A204.1 (cell line): ENCODE data around the gene FAM107B.
"Not testable (repeated sequence)": the region's sequence is repeated elsewhere in the genome, so short reads cannot be mapped to it uniquely, and the experiment has no call there.

Source experiments
- FAIRE-seq: peaks from 2 replicates; lab custom pipeline; 2012; peaks lifted over from hg19 to GRCh38; lab: Jason Lieb, UNC

Gene FAM107B

DNA sequence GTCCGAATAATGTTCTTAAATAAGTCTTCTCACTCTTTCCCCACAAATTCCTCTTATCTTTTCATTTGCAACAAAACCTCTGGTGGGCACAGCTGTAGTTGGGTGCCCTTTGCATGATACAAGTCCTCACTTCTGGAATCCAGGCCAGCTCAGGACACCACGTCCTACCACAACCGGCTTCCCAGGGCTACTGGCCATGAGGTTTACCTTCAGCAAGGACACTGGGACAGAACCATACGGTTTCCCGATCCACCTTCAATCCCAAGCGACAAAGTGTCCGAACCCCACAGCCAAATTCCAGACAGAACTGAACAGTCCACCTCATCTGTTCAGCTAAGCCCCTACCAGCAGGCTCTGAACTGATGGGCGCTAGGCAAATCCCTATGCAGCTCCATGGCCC, 174.6 kb downstream of the FAM107B start:
- FAIRE-seq, result no peak

DNA sequence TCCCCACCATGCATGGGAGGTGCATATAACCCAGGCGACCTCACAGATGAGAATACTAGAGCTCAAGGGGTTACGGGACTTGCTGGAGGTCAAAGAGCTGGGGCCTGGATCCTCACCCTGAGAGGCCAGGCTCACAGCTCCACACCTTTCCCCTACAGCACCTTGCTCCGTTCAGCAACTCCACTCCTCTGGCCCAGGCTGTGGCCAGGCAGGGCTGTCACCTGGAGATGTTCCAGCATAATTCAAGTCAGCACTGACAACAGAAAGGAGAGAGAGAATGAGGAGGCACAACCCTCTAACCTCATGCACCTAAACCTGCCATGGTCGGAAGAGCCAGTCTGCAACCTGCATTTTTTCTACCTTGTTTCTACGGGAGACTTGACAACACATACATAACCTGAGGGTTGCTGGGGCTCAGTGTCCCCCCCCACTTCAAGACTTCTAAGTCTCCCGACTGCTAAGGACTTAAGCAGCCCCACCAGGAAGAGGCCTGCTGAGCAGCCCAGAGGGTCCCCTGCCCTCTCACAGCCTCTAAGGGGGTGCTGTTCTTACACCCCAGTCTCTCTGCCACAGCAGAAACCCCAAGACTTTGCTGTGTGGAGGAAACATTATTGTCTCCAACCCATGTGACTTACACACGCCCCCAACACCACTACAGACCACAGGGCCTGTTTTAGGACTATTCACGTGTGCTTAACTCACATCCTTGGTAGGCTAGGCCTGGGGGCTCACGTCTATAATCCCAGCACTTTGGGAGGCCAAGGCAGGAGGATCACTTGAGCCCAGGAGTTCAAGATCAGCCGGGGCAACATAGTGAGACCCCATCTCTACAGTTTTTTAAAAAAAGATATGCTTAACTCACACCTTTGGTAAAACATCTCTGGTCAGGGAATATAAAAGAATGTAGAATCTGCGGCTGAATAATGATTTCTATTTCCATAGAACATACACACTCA, 175.6 kb downstream of the FAM107B start:
- no peak for FAIRE-seq

DNA sequence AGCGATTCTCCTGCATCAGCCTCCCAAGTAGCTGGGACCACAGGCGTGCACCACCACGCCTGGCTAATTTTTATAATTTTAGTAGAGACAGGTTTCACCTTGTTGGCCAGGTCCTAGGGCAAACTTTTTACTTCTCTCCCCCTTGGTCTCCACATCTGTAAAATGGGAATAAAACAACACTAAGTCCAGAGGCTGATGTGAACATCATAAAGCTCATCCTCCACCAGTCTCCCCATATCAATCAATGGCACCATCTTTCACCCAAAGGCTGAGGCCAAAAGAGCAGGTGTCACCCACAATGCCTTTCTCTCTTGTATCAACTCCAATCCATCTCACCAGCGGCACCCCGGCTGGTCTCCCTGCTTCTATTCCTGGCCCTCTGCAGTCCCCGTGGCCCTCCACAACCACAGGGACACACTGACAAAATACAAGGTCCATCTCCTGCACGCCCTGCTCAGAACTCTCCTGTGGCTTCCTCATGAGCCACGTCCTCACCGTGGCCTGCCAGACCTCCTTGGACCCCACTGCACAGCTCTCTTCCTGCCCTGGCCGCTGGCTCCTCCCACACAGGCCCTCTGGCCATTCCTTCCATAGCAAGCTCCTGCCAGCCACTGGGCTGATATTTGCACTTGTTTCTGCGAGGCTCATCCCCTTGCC, 179.0 kb downstream of the FAM107B start:
- FAIRE-seq, result no peak

DNA sequence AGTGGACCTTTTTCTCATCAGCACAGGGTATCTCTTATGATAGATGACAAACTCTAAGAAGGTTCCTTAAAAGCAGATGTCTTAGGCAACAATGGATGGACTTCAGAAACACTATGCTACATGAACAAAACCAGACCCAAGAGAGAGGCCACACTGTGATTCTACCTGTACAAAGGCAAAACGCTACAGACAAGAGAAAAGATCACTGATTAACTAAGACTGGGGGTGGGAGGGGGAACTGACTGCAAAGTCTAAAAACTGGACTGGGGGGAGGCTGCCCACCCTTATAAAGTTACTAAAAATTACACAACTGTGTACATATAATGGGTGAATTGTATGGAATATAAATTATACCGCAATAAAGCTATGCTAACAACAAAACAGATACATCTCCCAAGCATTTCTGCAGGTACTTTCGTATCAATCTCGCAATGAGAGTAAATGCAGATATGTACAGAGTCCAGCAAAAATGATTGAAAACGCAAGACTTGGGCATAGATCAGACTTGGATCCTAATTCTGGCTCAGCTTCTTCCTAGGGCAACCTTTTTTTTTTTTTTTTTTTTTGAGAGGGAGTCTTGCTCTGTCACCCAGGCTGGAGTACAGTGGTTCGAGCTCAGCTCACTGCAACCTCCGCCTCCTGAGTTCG, 179.7 kb downstream of the FAM107B start:
- FAIRE-seq, result no peak

DNA sequence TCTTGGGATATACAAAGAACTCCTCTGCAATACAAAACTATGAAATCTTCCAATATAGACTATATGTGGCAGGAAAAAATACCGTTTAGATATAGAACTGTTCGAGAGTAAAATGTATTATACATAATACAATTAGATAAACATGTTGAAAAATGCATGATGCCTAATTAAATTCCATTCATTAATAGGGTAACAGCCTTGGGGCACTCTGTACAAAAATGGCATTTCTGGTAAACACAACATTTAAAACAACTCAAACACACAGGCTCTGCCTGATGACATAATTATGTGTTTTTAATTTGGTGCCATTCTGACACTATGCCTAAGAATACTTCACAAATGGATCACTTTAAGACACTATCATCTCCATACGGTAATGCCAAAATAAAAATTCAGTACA, 180.9 kb downstream of the FAM107B start:
- FAIRE-seq, result no peak

DNA sequence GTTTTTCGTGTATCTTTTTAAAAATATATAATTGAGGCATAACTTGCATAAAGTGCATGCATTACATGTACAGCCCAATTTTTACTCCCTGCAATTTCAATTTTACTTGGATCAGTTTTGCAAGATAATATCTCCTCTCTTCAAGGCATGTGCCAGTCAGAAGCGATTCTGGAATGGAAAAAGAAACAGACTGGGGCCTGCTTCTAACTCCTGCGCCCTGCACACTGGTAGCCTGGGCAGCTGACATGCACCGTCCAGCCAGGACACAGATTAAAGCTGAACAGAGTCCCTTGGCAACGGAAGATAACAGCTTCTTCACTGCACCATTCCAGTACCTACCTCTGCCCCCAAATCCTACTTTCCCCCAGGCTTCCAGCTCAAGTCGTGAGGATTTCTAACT, 182.1 kb downstream of the FAM107B start:
- FAIRE-seq, result no peak

DNA sequence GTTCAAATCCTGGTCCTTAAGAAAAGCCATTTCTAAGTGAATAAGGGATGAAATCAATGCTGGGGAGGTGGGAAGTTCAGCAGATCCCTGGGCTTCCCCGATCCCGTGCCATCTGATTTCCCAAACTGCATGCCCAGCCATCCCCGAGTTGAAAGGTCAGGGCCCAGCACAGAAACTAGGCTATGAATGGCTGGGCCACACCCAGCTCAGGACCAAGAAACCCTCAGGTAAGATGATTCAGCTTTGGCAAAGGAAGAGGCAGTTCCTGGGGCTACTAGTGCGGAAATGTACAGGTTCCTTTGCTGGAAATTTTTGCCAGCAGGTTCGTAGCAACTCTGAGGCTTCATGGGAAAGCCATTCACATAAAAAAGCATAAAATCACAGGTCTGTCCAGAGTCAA, 182.7 kb downstream of the FAM107B start:
- no peak for FAIRE-seq

DNA sequence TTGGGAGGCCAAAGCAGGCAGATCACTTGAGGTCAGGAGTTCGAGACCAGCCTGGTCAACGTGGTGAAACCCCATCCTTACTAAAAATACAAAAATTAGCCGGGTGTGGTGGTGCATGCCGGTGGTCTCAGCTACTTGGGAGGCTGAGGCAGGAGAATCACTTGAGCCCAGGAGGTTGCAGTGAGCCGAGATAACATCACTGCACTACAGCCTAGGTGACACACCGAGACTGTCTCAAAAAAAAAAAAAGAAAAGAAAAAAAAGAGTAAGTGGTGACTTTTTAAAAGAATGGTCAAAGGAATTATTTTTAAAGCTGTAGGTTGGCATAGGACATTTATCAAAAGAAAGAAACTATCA, 185.8 kb downstream of the FAM107B start:
- FAIRE-seq, result not testable (repeated sequence)

DNA sequence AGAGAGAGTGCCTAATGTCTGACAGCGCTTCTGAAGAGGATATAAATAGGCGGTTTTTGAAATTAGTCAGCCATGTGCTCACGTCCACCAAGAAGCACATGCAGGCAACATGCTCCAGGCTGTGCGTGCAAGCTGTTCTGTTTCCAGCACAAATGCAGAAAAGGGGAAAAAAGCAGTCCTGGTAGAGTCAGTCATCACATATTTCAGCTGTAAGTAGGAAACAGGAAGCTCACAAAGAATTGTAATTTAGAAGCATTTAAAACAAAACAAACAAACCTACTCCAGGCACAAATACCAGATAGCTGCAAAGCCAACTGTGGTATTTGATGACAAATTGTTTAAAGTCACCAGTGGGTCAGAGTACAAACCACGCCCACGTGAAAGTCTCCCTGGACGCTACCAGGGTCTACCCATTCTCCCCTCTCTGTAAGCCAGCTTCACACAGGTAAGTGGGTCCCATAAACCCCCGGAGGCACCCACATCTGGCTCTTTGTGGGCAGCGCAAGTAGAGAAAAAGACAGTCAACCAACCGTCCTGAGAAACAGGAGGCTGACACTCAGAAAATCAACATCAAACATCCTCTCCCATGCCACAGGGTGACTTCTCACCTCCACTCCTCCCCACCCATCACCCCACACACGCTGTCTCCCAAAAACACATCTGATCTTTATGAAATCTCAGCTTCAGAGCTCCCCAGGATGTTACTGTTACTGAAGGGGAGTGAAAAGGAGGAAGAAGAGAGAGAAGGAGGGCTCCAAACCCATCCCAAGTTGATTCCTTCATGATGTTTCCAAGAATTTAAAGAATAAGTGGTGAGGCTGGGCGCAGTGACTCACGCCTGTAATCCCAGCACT, 186.4 kb downstream of the FAM107B start:
- no peak for FAIRE-seq

DNA sequence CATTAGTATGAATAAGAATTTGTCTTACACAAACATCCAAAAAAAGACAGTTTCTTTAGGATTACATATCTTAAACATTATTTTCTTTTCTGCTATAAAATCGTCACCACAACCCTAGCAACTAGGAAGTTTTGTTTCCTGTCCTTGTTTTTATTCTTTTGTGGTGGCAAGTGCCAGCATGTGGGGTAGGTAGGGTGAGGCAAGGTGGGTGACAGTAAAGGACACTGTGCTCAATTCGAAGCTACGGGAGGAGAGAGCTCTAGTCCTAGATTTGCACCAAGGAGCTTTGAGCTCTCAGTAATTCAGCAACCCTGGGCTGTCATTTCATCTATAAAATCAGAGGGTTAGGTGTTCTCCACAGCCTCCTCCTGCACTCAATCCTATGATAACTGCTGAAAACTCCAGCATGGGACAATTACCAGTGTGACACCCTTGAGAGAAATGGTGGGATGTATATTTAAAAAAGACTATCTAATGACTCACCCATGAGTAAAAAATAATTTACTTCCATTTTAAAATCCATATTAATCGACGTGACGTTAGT, 187.1 kb downstream of the FAM107B start:
- FAIRE-seq, result no peak

DNA sequence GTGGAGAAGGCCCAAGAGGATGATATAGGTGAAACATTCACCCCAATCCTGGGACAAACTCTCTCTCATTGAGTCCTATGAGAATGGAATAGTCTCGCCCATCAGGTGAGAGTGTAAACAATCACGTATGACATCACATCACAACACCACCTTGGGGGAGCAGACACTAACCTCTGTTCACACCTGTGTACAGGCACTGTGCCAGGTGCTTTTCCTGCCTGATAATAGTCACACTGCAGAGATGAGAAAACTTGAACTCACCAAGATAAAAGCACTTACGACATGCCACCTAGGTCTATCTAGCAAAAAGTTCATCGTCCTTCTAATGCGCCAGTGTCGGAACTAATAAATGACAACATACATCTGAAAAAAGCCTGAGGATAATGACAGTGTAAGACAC, 187.8 kb downstream of the FAM107B start:
- no peak for FAIRE-seq

DNA sequence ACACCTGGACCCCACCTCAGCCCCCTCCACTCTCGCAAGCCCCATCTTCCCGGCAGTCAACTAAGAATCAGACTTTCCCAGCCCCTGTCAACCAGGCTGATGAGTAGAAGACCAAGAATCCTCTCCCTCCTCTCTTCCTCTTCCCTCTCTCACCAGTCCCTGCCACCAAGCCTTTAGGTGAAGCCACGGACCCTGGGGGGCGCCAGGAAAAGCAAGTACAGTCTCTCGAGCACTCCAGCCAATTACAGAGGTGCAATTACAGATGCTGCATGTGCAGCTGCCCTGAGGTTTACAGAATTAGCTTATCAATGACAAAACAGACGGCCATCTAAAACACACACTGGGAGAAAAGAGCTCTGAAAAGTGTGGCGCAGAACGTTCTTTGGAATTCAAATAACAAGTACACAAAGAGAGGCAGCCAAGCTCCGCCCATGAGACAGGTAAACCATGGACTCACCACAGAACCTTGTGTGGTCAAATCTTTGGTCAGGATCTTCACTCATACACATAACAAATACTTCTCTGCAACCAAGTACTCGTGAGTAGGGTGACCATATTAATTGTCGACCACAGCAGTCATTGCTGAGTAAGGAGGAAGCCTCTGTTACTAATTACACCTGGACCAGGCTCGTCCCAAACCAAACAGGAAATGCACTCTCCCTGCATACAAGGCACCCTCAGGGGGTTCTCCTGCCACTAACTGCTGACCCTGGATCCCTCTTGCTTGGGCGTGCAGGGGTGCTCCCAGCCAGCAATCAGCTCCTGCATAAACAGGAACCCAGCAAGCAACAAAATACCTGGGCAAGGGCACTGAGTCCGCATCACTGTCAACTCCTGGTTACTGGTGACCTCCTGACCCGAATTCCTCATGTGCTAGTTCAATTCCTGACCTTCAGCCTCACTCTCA, 189.2 kb downstream of the FAM107B start:
- no peak for FAIRE-seq

DNA sequence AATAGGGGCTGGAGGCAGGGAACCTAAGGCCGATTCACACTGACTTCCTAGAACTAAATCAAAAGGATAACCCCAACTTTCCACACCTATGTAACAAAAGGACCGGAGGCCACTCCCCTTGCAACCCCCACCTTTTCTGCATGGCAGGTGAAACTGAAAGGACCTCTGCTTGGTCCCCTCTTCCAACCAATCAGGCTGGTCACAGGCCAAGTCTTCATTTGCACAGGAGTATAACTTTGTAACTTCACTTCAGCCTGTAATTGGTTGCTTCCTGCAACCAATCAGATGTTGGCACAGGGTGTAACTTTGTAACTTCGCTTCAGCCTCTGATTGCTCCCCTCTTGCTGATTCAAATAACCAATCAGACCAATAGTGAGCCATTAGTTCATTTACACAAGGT, 190.0 kb downstream of the FAM107B start:
- FAIRE-seq, result no peak

DNA sequence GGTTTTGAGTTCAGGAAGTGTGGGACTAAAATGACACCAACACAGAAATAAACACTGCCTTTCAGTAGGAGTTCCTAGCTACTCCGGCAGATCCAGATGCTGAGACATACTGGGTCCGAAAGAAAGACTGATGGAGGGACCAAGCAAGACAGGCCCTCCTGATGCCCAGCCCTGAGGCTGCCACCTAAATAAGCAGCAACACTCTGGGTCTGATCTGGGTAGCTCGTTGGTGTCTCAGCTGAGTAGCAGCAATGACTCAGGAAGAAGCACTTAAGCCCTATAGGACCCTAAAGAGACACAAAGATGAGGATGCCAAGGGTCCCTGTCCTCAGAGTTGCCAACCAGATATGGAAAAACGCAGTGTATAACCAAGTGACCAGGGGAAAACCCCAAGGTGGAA, 190.7 kb downstream of the FAM107B start:
- no peak for FAIRE-seq

DNA sequence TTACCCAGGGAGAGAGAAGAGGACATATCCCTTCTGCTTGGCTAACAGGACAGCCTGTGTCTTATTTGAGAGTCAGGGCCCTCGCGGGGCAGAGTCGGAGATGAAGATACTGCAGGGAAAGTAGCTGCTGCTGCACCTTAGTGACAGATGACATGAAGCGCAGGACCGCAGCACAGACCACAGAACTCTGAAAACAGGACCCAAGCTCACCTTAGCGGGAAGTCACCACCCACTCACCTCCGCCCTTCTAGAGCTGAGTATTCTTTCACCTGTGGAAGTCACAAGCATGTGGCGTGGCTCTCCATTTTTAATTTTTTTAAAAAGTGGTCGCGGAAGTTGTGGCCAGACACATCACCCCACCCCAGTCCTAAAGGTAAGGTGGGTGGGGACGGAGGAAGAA, 191.4 kb downstream of the FAM107B start:
- FAIRE-seq, result no peak

DNA sequence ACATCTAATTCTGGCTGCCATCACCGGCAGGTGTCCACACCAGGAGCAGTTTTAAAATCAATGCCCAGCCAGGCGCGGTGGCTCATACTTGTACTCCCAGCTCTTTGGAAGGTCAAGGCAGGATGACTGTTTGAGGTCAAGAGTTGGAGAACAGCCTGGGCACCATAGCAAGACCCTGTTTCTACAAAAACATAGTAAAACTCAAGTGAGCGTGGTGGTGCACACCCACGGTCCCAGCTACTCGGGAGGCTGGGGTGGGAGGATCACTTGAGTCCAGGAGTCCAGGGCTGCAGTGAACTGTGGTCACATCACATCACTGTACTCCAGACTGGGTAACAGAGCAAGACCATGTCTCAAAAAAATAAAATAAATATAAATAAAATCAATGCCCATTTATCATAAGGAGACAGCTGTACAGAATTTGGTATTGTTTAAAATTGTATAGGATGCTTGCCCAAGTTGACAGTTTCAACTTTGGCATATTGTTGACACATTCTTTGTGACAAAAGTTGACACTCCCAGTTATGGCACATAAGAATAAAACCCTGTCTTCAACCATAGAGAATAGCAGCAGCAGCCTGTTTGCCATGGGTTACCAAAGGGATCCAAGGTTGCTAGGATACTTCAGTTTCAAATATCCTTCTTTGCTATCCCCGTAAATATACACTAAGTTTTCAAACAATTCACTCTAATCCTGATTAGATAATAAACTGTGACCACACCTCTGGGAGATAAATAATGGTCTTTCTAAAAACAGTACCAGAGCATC, 193.0 kb downstream of the FAM107B start:
- no peak for FAIRE-seq

DNA sequence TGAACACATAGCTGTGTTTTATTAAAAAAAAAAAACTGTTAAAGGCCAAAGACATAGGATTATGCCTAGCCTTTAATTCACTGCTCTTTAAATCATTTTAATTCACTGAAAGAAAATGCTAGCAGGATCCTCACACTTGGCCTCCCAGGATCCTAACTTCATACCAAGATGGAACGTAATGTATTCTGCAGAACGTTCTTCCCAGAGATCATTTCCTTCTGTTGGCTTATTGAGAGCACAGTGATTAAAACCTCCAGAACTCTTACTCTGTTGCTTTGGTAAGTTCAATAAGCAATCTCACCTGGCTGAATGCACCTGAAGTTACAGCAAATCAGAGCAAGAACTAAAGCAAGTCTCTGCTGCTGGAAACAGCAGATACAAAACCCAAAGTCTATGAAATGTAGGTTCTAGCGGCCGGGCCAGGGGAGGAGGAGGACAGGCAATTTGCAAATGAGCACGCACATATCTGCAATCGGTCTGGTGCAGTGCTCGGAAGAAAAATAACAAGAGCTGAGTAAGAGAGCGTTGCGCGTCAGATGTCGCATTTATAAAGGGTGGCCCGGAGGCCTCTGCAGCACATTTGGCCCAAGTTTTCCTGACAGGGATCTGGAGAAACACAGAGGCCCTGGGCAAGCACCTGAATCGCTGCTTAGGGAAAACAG, 193.9 kb downstream of the FAM107B start:
- FAIRE-seq, result no peak

DNA sequence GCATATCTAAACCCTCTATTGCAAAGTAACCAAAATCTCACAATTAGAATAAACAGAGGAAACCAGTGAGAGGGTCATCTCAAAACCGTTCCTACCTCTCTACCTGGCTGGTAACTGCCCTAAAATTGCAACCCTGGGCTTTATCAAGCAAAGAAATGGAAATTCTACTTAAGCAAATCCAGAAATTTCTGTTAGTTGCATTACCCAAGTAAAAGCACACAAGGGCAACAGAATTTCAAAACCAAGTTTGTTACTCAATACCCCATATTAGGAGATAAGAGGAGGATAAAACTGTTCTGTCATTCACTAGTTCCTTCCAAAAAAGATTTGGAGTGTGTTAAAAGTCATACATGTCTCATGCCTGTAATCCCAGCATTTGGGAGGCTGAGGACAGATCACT, 195.3 kb downstream of the FAM107B start:
- FAIRE-seq, result no peak

DNA sequence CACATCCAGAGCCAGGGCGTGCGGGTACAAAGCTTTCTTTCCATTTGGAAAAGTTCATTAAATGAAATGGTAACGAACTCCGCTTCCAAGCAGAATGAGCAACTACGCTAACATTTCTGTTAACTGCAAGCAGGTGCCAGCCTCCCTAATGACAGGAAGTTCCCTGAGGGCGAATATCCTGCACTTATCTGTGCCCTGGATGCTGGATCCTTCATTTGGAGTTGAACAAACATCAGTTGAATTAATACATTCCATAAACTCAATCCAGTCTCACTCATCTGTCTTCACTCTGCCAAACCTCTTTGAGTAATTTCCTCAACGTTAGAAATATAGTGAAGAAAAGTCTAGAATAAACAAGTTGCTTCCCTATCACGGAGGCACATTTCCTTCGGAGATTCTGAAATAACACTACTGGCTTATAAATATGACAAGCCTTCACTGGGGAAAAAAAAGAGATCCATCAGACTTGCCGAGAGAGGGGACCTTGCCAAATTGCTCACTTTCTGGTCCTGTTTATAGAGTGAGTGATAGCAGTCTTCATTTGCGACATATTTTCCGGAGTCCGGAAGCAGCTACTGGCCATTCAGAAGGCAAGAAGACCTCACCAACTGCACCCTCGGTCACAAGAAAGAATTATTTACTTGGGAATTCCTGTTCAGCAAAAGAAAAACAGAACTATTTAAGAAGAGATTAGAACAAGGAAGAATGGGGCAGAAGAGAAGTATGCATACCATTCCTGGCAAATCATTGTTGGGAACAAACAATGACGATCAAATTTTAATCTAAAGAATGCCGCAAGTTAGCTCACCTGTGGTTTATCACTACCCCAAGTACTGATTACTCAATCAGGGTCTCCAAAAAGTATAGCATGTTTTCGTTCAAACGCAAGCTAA, 196.4 kb downstream of the FAM107B start:
- FAIRE-seq, result no peak
